ENCODE measurements around the gene SHISAL2A. TPM values are rescaled to one million over a fixed set of nuclear protein-coding genes. Genes with fewer than 3 reads are reported as not detected.

SHISAL2A gene
- total and polyA plus RNA-seq, 10 of the 15 experiments (the other 5 are each of a cell fraction or from before 2014, with no cell fraction given): 0.18 to 0.67 (median 0.45) TPM

- Histone ChIP-seq H2AFZ (ENCODE audit: control insufficient read depth, low read depth, low read length) (no peak overlapping the region), H3K27ac (ENCODE audit: control insufficient read depth, insufficient read depth) (no peak overlapping the region), H3K4me2 (ENCODE audit: control insufficient read depth, insufficient read depth) (no peak overlapping the region), H3K4me3 (no peak overlapping the region), H3K79me2 (ENCODE audit: control insufficient read depth, insufficient read depth, low read length) (no peaks in the 10 kb centered on the region), H4K20me1 (ENCODE audit: control insufficient read depth, insufficient read depth) (no peaks in the 10 kb centered on the region), H3K9me3 (replicated peaks; ENCODE audit: control insufficient read depth, insufficient read depth, low read length) (no peaks in the 10 kb centered on the region), H3K27me3 (replicated peaks in 1 of 2; ENCODE audit: control insufficient read depth in 2 of 2, insufficient read depth in 2 of 2, low read length in 1 of 2) (no peaks in the 10 kb centered on the region), H3K36me3 (ENCODE audit: control insufficient read depth in 2 of 2, insufficient read depth in 2 of 2, low read length in 1 of 2) (no peaks in the 10 kb centered on the region), H3K9ac (ENCODE audit: control insufficient read depth, insufficient read depth, low read length) (no peak overlapping the region), H3K4me1 (ENCODE audit: control insufficient read depth, insufficient read depth, low read length) (peaks cover 5% of the 10 kb centered on the region)
- in situ Hi-C loops (cut with MboI): no loop called here
- FAIRE-seq (no peak), ATAC-seq (peak; percentile 20), DNase-seq (ENCODE audit: low read depth, low spot score) (no peak)
- ChIA-PET CTCF (interaction anchor here (0.6 to 2.2 kb wide), 5 partner anchors 9 to 255 kb away, joined by 3 to 8 read pairs (median 4); partner anchors contain the start of genes ORC1 and PRPF38A), RAD21 (ENCODE audit: unreplicated experiment) (interaction anchor here (0.6 to 2.4 kb wide), 8 partner anchors 19 to 256 kb away, joined by 3 to 11 read pairs (median 4); partner anchors contain the start of genes ORC1 and TUT4), SMC1A (ENCODE audit: uncharacterized antibody, unreplicated experiment) (interaction anchor here (0.9 to 3.0 kb wide), 10 partner anchors 10 to 130 kb away, joined by 3 to 26 read pairs (median 4); no protein-coding TSS in a partner anchor), POLR2A (interaction anchor here (0.6 to 2.0 kb wide), 7 partner anchors 12 to 157 kb away, joined by 3 to 6 read pairs (median 4); partner anchors contain the start of gene SHISAL2A)
- BruUV-seq (replicated peaks): no TSS peak
- no peak for TF ChIP-seq TBL1XR1 (IDR thresholded peaks at IDR 0.05; ENCODE audit: low read depth, low read length)
- 0 out of 2 replicates have a peak, but pooled peaks have one; percentile 39 for TF ChIP-seq ZBTB33 (IDR thresholded peaks at IDR 0.05)
- WGBS (ENCODE audit: insufficient coverage, insufficient replicate concordance, low lambda C conversion rate, missing lambda C conversion rate): 84% methylated on average over 13 of the region's 13 CpGs
- intact Hi-C loops (cut with micrococcal nuclease; ENCODE audit: unreplicated experiment): no loop called here
Observed at GRCh38 chr1:52659851-52660596, 27.1 kb downstream of the SHISAL2A start.
